ENCODE results near the gene MEIS3.

The MEIS3 gene

DNA sequence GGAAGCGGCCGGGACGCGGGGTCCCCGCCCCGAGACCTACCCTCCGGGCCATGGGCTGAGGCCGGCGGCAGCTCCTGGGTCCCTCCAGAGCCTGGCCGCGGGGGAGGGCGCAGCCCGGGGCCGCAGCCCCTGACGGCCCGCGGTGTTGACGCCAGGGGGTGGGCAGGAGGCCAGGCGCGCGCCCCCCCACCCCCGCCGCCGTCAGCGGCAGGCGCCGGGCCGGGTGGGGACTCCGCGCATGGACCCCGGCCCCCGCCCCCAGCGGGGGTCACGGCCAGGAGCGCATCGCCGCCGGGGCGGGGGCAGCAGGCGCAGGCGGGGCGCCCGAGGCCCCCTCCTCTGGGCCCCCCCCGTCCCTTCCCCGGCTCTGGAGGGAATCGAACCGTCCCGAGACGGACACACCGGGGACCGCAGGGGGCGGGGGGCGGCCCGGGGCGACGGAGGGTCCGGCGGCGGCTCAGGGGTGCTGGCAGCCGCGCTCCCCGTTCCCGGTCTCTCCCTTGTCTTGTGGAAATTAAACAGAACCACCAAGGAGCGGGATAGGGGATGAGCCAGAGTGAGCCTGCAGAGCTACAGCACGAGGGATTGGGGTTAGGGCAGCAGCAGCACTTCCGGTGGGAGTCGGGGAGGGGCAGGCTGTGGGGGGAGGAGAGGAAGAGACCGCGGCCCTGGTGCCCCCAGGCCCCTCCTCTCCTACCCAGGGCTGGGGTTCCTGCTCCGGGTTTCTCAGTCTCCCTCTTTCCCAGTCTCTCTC is at the start of gene MEIS3:
TSS of gene MEIS3 (minus strand) at position 498 of the 754 bp plus-strand sequence. CDS start at position 52, 446 bp downstream.
- DNase-seq, result no peak

DNA sequence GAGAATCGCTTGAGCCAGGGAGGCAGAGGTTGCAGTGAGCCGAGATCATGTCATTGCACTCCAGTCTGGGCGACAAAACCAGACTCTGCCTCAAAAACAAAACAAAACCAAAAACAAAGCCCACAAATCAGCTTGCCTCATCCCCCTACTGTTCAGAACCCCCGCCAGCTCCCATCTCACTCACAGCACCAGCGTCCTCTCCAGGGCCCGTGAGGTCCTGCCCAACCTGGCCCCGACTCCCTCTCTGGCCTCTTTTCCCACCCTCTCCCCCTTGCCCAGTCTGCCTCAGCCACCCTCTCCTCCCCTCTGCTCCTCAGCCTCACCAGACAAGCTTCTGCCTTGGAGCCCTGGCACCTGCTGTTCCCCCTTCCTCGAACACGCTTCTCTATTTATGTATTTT is 48.6 kb upstream of the MEIS3 start:
- no peak for DNase-seq

- DNase-seq, result no peak
These were observed 46.6 kb upstream of the MEIS3 start for GRCh38 chr19:47465957-47466356.

- DNase-seq, result no peak
These were observed 45.5 kb upstream of the MEIS3 start for GRCh38 chr19:47464675-47465419.

DNA sequence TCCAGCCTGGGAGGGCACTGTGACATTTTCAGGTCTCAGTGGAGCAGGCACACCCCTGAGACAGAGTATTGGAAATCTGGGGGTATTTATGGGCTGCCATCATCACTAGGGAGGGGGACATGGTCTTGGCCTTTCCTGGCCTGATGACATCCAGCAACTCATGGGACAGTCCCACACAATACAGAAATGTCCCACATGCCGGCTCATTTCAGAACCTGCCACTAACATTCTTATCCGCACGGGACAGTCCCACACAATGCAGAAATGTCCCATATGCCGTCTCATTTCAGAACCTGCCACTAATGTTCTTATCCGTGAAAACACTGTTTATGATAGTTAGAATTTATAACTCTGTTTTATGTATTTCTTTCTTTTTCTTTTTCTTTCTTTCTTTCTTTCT is 42.5 kb upstream of the MEIS3 start:
- no peak for DNase-seq

- no peak for DNase-seq
These were observed 40.1 kb upstream of the MEIS3 start for GRCh38 chr19:47459477-47459876.

DNA sequence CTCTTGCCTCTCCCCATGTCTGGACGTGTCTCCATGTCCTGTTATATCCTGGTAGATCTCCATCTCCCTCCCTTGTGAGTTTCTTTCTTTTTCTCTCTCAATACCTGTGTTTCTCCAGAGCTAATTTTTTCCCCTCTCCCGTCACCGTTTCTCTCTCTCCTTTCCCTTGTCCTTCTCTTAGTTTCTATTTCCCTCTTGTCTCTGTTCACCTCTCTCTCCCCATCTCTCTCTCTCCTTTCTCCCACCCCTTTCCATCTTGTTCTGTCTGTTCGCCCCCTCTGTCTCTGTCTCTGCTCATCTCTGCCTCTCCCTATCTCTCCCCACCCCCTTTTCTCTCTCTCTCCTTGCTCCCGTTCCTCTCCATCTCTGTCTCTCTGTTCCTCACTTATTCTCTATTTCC is 39.3 kb upstream of the MEIS3 start:
- DNase-seq, result no peak

DNA sequence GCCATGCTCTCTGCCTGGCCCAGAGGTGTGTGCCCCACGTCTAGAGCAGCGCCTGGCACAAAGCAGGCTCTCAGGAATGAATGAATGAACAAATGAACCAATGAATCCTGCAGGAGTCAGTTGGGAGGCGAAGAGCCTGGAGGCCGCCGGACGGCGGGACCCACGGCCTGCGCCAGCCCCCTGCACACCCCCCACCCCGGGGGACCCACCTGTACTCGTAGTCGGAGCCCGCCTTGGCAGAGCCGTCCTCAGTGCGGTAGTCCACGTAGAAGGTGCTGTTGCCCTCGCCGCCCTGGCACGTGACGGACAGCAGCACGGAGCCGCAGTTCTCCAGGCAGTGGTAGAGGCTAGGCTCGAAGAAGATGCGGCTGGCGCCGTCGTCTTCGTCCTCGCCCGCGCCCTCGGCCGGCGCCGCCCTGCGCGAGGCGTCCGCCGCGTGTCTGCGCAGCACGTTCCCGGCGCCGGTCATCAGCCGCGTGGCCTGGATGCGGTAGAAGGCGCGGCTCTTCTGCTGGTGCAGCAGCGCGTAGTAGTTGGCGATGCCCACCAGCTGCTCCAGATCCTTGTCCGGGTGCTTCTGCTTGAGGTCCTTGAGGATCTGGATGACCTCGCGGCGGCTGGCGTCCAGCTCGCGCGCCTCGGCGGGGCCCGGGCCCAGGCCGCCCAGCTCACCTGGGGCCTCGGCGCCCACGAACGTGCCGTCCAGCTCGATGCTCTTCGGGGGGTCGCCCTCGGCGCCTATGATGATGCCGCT is 37.6 kb upstream of the MEIS3 start:
- DNase-seq, result no peak

- DNase-seq, result no peak
These were observed 31.2 kb upstream of the MEIS3 start for GRCh38 chr19:47450478-47450877.

DNA sequence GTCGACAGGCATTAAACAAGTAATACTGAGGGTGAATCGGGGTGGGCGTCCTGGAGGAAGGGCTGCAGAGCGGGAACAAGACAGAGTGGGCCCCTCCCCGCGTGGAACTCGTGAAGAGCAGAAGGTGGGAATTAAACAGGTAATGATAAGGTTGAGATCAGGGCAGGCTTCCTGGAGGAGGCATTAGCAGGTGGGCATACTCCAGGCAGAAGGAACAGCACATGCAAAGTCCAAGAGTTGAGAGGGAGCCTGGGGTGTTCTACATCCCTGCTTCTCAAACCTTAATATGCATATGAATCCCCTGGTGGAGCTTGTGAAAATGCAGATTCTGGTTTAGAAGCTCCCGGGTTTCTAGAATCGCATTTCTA is 29.0 kb upstream of the MEIS3 start:
- DNase-seq, result no peak

DNA sequence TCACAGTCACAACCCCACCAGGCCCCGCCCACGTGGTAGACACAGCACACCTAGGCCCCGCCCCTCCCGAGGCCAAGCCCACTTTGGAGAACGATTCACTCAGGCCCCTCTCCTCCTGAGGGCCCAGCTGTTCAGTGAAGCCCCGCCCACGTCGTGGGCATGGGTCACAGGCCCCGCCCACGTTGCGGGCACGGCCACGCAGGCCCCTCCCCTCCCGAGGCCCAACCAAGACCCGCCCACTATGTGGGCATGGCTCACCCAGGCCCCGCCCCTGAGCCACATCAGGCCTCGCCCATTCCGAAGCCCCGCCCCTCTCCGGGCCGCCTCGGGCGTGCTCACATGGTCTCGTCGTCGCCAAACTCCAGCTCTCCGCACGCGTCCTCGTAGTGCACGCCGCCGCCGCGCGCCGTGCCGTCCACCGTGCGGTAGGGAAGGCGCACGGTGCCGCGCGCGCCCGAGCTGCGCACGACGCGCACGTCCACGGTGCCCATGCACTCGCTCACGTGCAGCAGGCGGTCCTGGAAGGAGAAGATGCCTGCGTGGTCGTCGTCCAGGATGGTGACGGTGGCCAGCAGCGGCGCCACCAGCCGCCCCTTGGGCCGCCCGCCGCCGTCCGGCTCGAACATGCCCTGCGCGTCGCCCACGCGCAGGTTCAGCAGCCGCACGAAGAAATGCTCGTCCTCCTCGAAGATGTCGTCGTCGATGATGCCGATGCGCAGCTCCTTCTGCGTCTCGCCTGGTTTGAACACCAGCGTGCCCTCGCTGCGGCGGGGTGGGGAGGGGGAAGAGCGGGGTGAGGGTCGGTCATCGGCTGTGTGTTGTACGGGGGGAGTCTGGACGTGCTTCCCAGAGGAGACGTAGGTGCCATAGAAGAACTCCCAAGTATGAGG is 28.4 kb upstream of the MEIS3 start:
- DNase-seq, result no peak

- no peak for DNase-seq
These were observed 27.5 kb upstream of the MEIS3 start for GRCh38 chr19:47446534-47447469.

- peak; percentile 47 to 48 for DNase-seq
These were observed 26.6 kb upstream of the MEIS3 start for GRCh38 chr19:47445937-47446402.

GRCh38 chr19:47445527-47445926 is 26.2 kb upstream of the MEIS3 start:
- DNase-seq, result no peak

DNA sequence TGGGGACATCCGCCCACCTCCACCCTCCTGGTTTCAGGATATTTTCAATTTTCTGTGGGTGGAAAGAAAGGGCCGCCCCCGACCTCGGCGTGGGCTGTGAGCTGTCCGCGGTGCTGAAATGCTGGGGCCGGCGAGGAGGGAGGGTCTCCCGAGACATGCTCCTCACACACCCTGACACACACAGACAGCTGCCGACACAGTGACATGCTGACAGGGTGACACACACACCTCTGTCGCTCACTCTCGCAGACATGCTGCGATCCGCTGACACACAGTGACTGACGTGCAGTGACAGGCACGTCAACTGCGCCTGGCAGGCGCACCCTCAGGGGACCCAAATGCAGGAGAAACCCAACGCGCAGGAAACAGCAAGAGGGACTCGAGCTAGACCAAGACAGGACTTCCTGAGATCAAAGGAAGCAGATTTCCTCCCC is 25.1 kb upstream of the MEIS3 start:
- no peak for DNase-seq

- no peak for DNase-seq
These were observed 24.0 kb upstream of the MEIS3 start for GRCh38 chr19:47443331-47443730.

DNA sequence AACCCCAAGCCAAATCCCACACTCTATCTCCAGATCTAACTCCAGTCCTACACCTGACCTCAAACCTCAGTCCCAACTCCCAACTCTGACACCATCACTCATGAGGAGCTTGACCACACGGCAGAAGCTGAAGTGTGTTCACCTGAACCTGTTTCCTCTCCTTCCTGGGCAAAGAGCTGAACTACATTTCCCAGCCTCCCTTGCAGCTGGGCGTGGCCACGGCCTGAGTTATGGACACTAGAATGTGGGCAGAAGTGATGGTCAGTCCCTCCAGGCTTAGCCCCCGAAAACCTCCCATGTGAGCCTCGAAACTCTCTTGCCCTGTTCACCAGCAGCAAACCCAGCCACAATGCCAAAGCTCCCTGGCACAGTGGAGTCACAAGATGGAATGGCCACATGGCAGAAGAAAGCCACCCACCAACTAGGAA is 19.5 kb upstream of the MEIS3 start:
- DNase-seq, result no peak

DNA sequence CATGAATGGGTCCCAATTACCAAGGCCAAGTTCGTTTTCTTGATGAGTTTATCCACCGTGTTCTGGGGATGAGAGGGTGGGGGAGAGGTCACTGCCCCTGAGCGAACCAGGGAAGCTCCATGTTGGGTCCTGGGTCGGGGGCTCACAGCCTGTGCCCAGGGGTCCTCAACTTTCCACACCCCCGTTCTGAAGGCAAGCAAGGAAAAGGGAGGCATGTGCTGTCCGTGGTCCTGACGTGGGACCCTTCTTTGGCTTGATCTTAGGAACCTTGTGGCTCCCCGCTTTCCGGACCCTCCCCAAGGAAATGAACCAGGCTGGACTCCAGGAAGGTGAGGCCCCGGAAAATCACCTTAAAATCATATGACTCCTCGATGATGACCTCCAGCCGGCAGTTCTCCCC is 18.2 kb upstream of the MEIS3 start:
- DNase-seq, result peak in 1 of 2 experiments; percentile 14

DNA sequence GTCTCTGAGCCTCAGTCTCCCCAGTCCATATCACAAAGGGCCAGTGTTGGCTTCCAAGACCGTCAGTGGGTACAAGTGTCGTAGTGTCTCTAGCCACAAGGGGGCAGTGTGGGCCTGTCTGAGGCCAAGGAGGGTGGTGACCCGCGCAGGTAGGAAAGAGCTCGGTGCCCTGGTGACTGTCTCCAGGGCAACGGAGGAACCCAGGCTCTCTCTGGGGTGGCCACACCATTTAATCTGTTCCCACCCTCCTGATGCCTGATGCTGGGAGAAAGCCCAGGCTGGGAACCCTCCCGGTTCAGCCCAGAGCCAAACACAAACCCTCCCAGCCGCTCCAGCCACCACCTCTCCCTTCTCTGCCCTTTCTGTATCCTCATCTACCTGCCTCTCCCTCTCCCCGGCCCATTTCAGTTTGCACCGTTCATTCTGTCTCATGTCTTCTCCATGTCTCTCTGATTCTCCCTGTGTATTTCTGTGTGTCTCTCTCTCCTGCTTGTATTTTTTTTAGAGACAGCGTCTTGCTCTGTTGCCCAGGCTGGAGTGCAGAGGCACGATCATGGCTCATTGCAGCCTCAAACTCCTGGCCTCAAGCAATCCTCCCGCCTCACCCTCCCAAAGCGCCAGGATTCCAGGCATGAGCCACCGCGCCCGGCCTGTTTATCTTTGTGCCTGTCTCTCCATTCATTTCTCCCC is 17.5 kb upstream of the MEIS3 start:
- peak; percentile 55 to 63 for DNase-seq

- no peak for DNase-seq
These were observed 16.6 kb upstream of the MEIS3 start for GRCh38 chr19:47435883-47436417.

Data from Kasumi-1 (cell line).